ENCODE results near the gene EVA1B. TPM values are rescaled to one million over a fixed set of nuclear protein-coding genes. Genes with fewer than 3 reads are reported as not detected.
A peak's percentile ranks its signal among the peaks of the same experiment; 100 is the strongest.

Gene EVA1B
- total RNA-seq, 1 experiment from 2014 or later, result 5.2 TPM

DNA sequence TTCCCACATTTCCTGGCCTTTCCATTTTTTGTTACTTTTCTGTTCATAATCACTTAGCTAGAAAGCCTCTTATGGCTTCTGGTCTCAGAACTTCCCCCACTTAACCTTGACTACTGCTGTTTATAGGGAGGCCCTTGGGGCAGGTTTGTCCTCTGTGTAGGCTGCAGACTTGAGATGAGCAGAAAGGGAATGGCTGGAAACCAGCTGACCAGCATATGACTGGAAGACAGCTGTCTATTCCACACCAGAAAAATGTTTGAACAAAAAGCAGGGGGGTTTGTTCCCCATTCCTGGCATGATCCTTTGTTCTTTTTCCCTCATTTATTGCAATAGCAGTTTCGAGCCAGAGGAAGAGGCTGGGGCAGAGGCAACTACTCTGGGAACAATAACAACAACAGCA, 22.2 kb downstream of the EVA1B start:
- in situ Hi-C loops (cut with HindIII; ENCODE audit: low pct_unique_long_range_greater_than_20kb, low sequenced_read_pairs), result no loop called here

DNA sequence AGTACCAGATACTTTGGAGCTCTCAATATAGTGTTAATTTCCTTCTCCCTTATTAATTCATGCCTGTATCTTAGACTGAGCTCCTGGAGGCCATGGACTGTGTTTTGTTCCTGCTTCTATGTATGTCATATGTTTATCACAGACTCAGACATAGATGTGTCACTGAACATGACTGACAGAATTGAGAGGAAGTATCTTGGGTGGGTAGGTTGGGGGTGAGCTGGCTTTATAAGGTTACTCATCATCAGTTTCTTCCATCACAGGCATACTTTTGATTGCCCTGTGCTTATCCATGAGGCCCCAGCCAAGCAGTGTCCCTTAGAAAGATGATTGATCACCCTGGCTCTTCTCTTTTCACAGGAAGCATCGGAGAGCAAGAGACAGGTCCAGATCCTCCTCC, 22.9 kb downstream of the EVA1B start:
- DNase-seq (ENCODE audit: low read depth, low spot score), result no peak
- in situ Hi-C loops (cut with HindIII; ENCODE audit: low pct_unique_long_range_greater_than_20kb, low sequenced_read_pairs), result no loop called here

More for the DNA sequence above, 22.2 kb downstream of the EVA1B start:
- DNase-seq (ENCODE audit: low read depth, low spot score), result peak; percentile 82

DNA sequence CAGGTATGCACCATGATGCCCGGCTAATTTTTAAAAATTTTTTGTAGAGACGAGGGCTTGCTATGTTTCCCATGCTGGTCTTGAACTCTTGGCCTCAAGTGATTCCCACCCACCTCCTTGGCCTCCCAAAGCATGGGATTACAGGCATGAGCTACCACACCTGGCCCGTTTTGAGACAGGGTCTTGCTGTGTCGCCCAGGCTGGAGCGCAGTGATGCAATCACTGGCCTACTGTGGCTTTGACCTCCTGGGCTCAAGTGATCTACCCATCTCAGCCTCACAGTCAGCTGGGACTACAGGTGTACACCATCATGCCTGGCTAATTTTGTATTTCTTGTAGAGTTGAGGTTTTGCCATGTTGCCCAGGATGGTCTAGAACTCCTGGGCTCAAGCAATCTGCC, 24.8 kb downstream of the EVA1B start:
- no peak for DNase-seq (ENCODE audit: low read depth, low spot score)
- in situ Hi-C loops (cut with HindIII; ENCODE audit: low pct_unique_long_range_greater_than_20kb, low sequenced_read_pairs), result no loop called here

DNA sequence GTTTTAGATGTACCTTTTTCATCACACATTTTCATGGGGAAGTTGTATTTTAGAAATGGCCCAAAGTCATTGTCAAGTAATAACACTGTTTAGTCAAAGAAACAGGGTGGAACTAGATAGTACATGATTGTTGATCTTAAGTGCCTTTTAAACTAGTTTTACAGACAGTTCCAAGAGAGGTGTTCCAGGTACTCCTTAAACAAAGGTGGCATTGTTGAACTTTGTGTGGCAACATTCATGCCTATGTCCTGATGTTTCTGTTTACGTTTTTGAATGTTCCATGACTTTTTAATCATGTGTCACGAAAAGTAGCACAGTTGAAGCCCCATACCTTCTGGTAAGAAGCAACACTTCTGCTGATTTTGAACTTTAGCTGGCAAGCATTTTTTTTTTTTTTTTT, 26.4 kb downstream of the EVA1B start:
- no peak for DNase-seq (ENCODE audit: low read depth, low spot score)
- in situ Hi-C loops (cut with HindIII; ENCODE audit: low pct_unique_long_range_greater_than_20kb, low sequenced_read_pairs), result no loop called here

DNA sequence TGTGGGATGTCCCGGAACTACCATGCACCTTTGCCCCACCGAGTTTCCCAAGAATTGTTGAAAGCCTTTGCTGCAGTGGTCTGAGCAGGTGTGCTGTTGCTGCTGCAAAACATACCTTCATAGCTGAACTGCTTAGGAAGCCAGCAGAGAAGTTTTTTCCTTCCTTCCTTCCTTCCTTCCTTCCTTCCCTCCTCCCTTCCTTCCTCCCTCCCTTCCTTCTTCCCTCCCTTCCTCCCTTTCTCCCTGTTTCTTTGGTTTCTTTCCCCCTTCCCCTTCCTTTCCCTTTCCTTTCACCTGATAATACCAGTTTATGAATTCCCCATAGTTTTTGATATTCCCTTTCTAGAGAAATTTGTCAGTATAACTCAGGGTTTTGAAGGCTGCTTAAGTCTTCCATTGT, 28.1 kb downstream of the EVA1B start:
- in situ Hi-C loops (cut with HindIII; ENCODE audit: low pct_unique_long_range_greater_than_20kb, low sequenced_read_pairs), result no loop called here
- no peak for DNase-seq (ENCODE audit: low read depth, low spot score)

DNA sequence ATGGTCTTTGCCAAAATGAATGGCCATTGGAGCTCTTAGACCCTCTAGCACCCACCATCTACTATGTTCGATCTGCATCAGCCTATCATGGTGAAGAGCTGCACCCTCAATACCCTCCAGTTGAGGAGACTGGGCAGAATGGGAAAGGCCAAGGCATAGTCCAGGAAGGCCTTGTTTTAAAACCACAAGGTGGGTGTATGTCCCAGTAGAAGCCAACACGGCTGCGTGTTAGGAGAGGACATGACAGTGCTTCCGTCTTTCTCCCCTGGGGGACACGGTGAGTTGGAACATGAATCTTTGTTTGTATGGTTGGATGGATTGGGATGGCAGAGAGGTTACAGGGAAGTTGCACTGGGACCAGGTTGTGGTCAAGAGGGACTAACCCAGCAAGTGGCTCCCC, 35.9 kb downstream of the EVA1B start:
- in situ Hi-C loops (cut with HindIII; ENCODE audit: low pct_unique_long_range_greater_than_20kb, low sequenced_read_pairs), result no loop called here
- DNase-seq (ENCODE audit: low read depth, low spot score), result no peak

DNA sequence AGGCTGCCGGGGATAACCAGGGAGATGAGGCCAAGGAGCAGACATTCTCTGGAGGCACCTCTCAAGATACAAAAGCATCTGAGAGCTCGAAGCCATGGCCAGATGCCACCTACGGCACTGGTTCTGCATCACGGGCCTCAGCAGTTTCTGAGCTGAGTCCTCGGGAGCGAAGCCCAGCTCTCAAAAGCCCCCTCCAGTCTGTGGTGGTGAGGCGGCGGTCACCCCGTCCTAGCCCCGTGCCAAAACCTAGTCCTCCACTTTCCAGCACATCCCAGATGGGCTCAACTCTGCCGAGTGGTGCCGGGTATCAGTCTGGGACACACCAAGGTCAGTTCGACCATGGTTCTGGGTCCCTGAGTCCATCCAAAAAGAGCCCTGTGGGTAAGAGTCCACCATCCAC, 36.6 kb downstream of the EVA1B start:
- in situ Hi-C loops (cut with HindIII; ENCODE audit: low pct_unique_long_range_greater_than_20kb, low sequenced_read_pairs), result no loop called here
- DNase-seq (ENCODE audit: low read depth, low spot score), result no peak

DNA sequence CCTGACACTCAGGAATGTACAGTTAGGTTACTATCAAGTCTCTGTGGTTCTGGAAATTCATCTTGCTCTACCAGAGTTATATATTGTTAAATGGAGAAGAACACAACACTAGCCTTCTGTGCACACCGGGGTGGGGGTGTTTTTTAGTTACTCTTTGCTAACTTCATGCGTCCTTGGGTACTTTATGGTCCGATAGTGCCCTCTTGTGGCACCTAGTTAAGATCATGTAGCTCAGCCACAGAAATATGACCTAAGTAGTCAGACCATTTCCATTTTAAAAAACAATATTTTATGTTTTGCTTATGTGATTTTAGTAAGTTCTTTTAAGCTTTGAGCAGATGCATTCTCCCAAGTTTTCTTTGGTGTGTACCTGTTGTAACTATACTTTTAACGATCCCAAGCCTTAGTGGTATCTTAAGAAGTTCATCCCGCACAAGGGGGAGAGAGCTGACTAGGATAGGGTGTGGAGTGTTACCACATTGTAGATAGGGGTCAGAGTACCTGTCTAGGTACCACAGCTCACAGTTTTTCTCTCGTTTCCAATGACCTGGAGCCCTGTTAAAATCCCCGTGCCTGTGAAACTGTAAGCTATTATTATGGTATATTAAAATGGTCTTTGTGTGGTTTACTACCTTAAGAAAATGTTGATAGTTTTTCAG, 37.9 kb downstream of the EVA1B start:
- in situ Hi-C loops (cut with HindIII; ENCODE audit: low pct_unique_long_range_greater_than_20kb, low sequenced_read_pairs), result no loop called here

DNA sequence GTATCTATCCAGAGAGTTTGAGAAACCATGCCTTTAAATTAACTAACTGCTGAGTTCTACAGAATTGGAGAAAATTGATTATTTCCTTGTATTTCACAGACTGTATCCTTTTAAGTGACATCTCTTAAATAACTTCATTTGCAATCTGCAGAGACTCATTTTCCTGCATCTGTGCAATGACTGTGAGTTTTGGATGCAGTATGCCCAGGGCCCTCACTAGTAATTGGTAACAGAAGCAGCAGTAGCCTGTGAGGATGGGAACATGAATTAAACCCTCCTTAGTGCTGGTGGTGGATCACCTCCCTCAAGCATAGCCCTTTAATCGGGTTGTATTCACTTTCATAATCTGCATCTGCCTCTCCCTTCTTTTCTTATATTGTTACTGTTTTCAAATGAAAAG, 38.9 kb downstream of the EVA1B start:
- DNase-seq (ENCODE audit: low read depth, low spot score), result no peak
- in situ Hi-C loops (cut with HindIII; ENCODE audit: low pct_unique_long_range_greater_than_20kb, low sequenced_read_pairs), result no loop called here

More for the DNA sequence above, 37.9 kb downstream of the EVA1B start:
- peak; percentile 86 for DNase-seq (ENCODE audit: low read depth, low spot score)

DNA sequence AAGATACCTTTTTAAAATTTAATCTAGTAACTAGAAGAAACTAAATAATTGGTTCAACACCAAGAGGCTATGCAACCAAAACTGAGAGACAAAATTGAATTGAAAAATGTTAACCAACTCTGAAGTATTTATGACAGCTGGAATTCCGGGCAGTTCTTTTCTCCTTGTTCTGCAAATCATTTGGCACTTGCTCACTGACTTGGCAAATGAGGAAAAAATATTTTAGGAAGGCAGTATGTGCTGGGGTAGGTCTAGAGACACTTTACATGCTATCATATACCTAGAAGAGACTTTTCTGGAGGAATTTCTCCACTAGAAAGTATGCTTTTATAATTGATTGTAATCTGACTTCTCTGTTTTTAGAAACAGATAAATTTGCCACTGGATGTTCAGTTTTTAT, 39.4 kb downstream of the EVA1B start:
- in situ Hi-C loops (cut with HindIII; ENCODE audit: low pct_unique_long_range_greater_than_20kb, low sequenced_read_pairs), result no loop called here
- DNase-seq (ENCODE audit: low read depth, low spot score), result no peak

DNA sequence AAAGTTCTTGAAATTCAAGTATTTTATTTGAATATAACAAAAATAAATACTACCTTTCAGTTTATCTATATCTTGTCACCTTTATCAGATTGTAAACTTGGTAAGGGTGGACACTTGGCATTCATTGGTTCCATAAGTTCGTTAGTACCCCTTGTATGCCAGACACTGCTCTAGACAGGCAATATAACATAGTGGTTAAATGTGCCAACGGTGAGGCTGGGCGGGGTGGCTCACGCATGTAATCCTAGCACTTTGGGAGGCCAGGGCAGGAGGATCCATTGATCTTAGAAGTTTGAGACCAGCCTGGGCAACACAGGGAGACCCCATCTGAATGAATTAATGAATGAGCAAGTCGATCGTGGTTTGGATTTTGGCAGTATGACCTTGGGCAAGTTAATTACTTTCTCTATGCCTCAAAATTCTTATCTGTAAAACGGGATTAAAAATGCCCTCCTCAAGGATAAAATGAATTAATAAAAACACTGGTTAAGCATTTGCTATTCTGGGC, 43.6 kb downstream of the EVA1B start:
- in situ Hi-C loops (cut with HindIII; ENCODE audit: low pct_unique_long_range_greater_than_20kb, low sequenced_read_pairs), result no loop called here
- no peak for DNase-seq (ENCODE audit: low read depth, low spot score)

DNA sequence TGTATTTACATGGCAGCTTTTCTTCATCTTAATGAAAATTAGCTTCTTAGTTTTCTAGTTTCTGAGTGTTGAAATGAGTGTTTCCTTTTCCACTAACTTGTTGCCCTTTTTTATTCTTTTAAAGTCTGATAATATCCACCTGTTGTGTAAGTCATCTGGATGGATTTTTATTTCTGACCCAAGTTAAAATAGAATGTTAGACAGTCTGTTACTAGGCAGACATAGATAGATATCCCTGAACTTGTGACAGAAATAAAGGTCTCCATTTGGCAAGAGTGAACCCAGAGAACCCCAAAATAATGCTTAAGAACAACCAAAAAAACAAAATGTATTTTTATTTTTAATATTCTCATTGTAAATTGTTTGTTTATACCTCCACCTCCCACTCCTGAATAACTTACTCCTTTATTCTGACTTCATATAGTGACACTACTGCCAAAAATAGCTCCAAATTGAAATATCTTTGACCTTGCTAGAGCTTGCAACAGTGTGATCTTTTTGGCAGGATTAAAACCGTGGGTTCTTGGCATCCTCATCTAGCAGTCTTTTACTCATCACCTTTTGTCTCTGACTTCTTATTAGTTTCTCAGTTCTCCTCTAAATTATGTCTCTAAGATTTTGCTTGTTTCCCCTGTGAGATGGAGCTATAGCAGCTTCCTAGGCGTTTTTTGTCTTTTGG, 44.2 kb downstream of the EVA1B start:
- in situ Hi-C loops (cut with HindIII; ENCODE audit: low pct_unique_long_range_greater_than_20kb, low sequenced_read_pairs), result no loop called here
- DNase-seq (ENCODE audit: low read depth, low spot score), result no peak

DNA sequence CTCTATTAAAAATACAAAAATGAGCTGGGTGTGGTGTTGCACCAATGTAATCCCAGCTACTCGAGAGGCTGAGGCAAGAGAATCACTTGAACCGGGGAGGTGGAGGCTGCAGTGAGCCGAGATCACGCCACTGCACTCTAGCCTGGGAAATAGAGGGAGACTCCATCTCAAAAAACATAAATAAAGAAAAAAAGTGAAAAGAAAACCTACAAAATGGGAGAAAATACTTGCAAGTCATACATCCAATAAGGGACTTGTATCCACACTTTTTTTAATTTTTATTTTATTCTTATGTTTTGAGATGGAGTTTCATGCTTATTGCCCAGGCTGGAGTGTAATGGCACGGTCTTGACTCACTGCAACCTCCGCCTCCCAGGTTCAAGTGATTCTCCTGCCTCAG, 46.8 kb downstream of the EVA1B start:
- DNase-seq (ENCODE audit: low read depth, low spot score), result no peak
- in situ Hi-C loops (cut with HindIII; ENCODE audit: low pct_unique_long_range_greater_than_20kb, low sequenced_read_pairs), result no loop called here

DNA sequence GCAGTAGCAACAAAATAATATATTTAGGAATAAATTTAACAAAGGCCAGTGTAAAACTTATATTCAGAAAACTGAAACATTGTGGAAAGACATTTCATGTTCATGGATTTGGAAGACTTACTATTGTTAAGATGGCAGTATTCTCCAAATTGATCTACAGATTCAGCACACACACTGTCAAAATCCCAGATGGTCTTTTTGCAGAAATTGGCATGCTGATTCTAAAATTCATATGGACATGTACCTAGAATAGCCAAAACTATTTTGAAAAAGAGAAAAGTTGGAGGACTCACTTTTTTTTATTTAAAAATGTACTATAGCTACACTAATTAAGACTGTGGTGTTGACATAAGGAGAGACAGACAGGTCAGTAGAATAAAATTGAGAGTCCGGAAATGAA, 49.2 kb downstream of the EVA1B start:
- in situ Hi-C loops (cut with HindIII; ENCODE audit: low pct_unique_long_range_greater_than_20kb, low sequenced_read_pairs), result no loop called here
- DNase-seq (ENCODE audit: low read depth, low spot score), result no peak

DNA sequence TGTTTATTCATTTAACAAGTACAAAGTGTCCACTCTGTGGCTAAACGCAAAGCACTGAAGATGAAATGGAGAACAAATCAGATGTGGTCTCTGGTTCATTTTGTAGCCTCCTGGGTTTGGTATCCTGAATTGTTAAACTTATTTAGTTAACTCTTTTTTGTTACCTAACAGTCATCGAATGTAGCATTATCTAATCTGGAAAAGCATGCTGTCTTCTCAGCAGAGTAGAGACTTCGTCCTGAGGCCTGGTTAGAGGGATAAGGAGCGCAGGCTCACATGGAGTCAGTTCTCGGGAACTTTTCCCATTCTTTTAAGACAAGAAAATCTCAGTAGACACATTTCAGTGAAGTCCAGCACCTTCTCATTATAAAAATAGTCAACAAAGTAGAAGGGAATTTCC, 50.4 kb downstream of the EVA1B start:
- no peak for DNase-seq (ENCODE audit: low read depth, low spot score)
- in situ Hi-C loops (cut with HindIII; ENCODE audit: low pct_unique_long_range_greater_than_20kb, low sequenced_read_pairs), result no loop called here

Other genes with a start within 250 kb of the EVA1B start
- not detected in 2 replicates for gene TEKT2, start 239.6 kb downstream of the EVA1B start, total RNA-seq (2014; rRNA removed; shearing (Covaris generic))
- gene ADPRS, start 234.8 kb downstream of the EVA1B start, total RNA-seq (2014; rRNA removed; shearing (Covaris generic)), result 26.8 and 28.9 TPM in 2 replicates
- 0.11 TPM in 1 of 2 replicates, not detected in the other for gene COL8A2, start 198.4 kb downstream of the EVA1B start, total RNA-seq (2014; rRNA removed; shearing (Covaris generic))
- 84.9 and 89.6 TPM in 2 replicates for gene TRAPPC3, start 174.2 kb downstream of the EVA1B start, total RNA-seq (2014; rRNA removed; shearing (Covaris generic))
- gene MAP7D1, start 167.5 kb downstream of the EVA1B start, total RNA-seq (2014; rRNA removed; shearing (Covaris generic)), result 43.2 and 45.8 TPM in 2 replicates
- 63.2 and 65.1 TPM in 2 replicates for gene THRAP3, start 99.2 kb downstream of the EVA1B start, total RNA-seq (2014; rRNA removed; shearing (Covaris generic))
- gene SH3D21, start 17.3 kb downstream of the EVA1B start, total RNA-seq (2014; rRNA removed; shearing (Covaris generic)), result 0.11 and 0.98 TPM in 2 replicates
- 14.5 and 14.6 TPM in 2 replicates for gene STK40, start 62.3 kb upstream of the EVA1B start, total RNA-seq (2014; rRNA removed; shearing (Covaris generic))
- gene LSM10, start 74.3 kb upstream of the EVA1B start, total RNA-seq (2014; rRNA removed; shearing (Covaris generic)), result 5.3 and 6.3 TPM in 2 replicates
- 3.2 and 5.2 TPM in 2 replicates for gene OSCP1, start 126.8 kb upstream of the EVA1B start, total RNA-seq (2014; rRNA removed; shearing (Covaris generic))
- 99.6 and 113 TPM in 2 replicates for gene MRPS15, start 140.7 kb upstream of the EVA1B start, total RNA-seq (2014; rRNA removed; shearing (Covaris generic))
- not detected in 2 replicates for gene CSF3R, start 159.3 kb upstream of the EVA1B start, total RNA-seq (2014; rRNA removed; shearing (Covaris generic))

Data from SK-MEL-5 (cell line).